GM12801 (cell line): ENCODE measurements around the gene ARHGAP32.

ENCODE experiments used
- CTCF ChIP-seq: IDR thresholded peaks from one replicate; pipeline ENCODE4 v1.5.1; 2011; ENCODE audit warnings: control low read depth; ENCODE audit not compliant: insufficient read length; ENCODE audit errors: extremely low read depth

ARHGAP32 gene

GRCh38 chr11:128934926-128935325 lies 257.2 kb downstream of the ARHGAP32 start:
- no peak for TF ChIP-seq CTCF

DNA sequence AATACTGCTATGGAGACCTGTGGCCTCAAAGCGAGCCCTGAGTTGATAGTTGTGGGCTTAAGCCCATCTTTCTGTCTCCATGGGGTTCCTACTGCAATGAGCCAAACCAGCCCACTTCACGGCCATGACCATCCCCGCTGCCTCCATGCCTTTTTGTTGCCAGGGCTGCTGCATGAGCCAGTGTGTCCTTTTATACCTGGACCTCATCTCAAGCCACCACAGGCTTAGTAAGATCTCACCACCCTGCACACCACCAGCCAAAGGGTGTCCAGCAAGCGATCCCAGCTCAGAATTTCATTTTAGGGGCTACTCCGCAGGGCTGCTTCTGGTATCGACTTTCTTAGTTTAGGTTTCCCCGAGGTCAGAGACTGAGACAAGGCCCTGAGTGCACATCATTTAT lies 257.8 kb downstream of the ARHGAP32 start:
- TF ChIP-seq CTCF: no peak

DNA sequence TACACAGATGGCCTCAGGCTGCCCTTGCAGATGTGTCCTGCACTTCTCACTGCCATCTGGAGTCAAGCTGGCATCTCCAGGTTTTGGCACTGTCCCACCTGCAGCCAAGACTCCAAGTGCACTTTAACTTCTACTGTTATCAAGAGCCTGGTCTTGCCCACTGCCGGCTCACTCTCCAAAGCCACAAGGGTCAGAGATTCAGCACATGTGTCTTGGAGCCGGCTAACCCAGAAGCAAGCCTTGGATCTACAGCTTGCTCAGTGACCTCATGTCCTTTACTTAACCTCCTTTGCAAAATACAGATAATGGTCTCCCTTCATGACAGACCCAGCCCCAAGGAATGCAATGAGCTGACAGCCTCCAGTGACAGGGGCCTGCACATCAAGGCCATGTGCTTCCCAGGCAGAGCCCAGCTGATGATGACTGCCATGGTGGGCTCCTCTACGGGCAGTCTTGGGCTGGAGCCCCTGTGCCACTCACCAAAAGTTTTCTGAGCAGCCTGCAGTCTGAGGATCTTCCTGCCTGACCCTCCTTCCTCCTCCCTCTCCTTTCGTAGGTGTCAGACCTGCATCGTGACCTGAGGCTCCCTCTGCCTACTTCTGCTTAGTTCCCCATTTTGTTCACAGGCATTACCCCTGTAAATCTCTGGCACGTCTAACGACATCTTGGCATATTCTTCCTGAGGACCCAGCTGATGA lies 258.5 kb downstream of the ARHGAP32 start:
- TF ChIP-seq CTCF: no peak

GRCh38 chr11:128931668-128932067 lies 260.5 kb downstream of the ARHGAP32 start:
- TF ChIP-seq CTCF: no peak

DNA sequence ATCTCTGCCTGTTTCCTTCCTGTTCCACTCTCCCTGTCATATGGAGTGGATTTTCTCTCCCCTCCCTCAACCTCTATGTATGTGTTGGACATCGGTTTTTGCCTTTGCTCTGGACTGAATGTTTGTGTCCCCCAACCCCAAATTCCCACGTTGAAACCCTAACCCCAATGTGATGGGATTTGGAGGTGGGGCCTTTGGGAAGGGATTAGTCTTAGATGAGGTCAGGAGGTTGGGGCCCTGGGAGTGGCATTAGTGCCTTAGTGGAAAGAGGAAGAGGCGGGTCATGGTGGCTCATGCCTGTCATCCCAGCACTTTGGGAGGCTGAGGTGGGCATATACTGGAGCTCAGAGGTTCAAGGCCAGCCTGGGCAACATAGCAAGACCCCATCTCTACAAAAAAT lies 261.1 kb downstream of the ARHGAP32 start:
- TF ChIP-seq CTCF: no peak

DNA sequence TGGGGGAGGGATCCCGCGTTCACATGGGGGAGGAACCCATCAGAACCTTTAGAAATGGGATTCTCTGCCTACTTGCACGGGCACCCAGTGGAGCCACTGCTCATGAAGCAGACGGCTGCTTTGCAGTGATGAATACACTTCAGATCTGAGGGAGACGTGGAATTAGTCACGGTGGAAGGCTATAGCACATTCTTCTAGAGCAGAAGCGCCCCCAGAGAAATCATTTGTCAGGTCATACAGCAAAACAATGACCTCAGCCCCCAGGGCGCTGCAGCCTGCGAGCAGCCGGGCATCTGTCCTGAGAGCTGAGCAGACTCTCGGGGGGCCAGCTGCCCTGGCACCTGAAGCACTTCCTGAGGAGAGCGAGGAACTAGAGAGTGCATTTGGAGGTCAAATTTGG lies 262.1 kb downstream of the ARHGAP32 start:
- no peak for TF ChIP-seq CTCF

DNA sequence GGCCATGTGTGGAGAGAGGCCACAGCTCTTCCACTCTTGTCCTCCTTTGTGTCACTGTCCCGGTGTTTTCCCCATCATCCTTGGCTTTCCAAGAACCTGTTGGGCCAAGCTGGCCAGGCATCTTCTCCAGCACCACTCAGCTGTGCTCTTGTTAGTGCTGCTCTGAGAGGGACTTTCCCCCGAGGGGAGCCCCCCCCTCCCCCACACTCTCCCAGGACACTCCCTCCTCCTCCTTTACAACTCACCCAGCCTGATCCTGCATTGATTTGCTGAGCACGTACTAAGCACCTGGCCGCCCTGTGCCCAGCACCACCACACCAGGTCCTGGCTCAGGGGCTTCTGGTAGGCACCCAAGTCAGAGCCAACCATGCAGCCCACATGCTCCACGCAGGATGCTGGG lies 262.7 kb downstream of the ARHGAP32 start:
- no peak for TF ChIP-seq CTCF
